Skeletal muscle satellite cell (primary cell): Measurements from ENCODE around the gene ASB16. TPM values are rescaled to one million over a fixed set of nuclear protein-coding genes. Genes with fewer than 3 reads are reported as not detected.

Source experiments
- H3K27me3 ChIP-seq: 2 replicates; pipeline ENCODE4 v1.7.0; 2013; ENCODE audit warnings: low read length; ENCODE audit not compliant: control insufficient read depth, insufficient read depth
- H3K36me3 ChIP-seq: 2 replicates; pipeline ENCODE4 v1.7.0; 2013; ENCODE audit warnings: mild to moderate bottlenecking, control low read depth, low read length; ENCODE audit not compliant: insufficient read depth
- H3K4me1 ChIP-seq: 2 replicates; pipeline ENCODE4 v1.7.0; 2013; ENCODE audit warnings: low read length; ENCODE audit not compliant: control insufficient read depth, insufficient read depth
- H3K4me2 ChIP-seq: 2 replicates; pipeline ENCODE4 v1.7.0; 2013; ENCODE audit warnings: mild to moderate bottlenecking, low read length
- H3K4me3 ChIP-seq: 2 replicates; pipeline ENCODE4 v1.7.0; 2013; ENCODE audit warnings: low read length
- H3K9ac ChIP-seq: 2 replicates; pipeline ENCODE4 v1.7.0; 2013; ENCODE audit warnings: mild to moderate bottlenecking, low read depth, low read length, moderate library complexity
- H3K9me3 ChIP-seq: replicated peaks from 2 replicates; pipeline ENCODE4 v1.7.0; 2013; ENCODE audit warnings: mild to moderate bottlenecking, control low read depth, low read length
- small RNA-seq: library from RNA; depleted of rRNA; stranded (forward); fragments of <200 nt; gene quantifications from one replicate; pipeline ENCODE3, GENCODE V24; 2012

ASB16 gene

GRCh38 chr17:44222112-44222869 is 51.8 kb downstream of the ASB16 start:
- Histone ChIP-seq H3K9me3 (no peaks in the 10 kb centered on the region), H3K9ac (peak overlapping the region; percentile 95), H3K27me3 (no peaks in the 10 kb centered on the region), H3K4me2 (peak overlapping the region; percentile 98), H3K36me3 (peaks cover 2% of the 10 kb centered on the region), H3K4me3 (peak overlapping the region; percentile 95), H3K4me1 (peaks cover 31% of the 10 kb centered on the region)

GRCh38 chr17:44223541-44224071 is 53.1 kb downstream of the ASB16 start:
- Histone ChIP-seq H3K27me3 (no peaks in the 10 kb centered on the region), H3K4me2 (peak overlapping the region; percentile 98), H3K4me1 (peaks cover 22% of the 10 kb centered on the region), H3K9ac (peak overlapping the region; percentile 95), H3K36me3 (no peaks in the 10 kb centered on the region), H3K9me3 (no peaks in the 10 kb centered on the region), H3K4me3 (no peak overlapping the region)

Small RNA genes within 50 kb of the gene (small RNA-seq; reads per million reads assigned to genes)
- not detected for gene MIR6782
- gene RNU6-131P: not detected
